Adrenal gland (tissue), 12 donors: ENCODE data around the gene ACTL10. TPM values are rescaled to one million over a fixed set of nuclear protein-coding genes. Genes with fewer than 3 reads are reported as not detected.
A peak's percentile ranks its signal among the peaks of the same experiment; 100 is the strongest.

ENCODE experiments used
- DNase-seq, 7 donors: peaks; one replicate each; pipeline ENCODE4 v3.0.0-alpha.2; 2019 to 2020
- H3K27ac ChIP-seq, 5 donors: fragments of 200-600 bp; sonication (generic) in 4 of 5; 1 replicate in 3 of 5; 2 replicates in 2 of 5; pipeline versions ENCODE4 v1.5.1 to v1.8.0; 2016 to 2020; ENCODE audit warnings: mild to moderate bottlenecking in 1 of 5
- H3K27me3 ChIP-seq: fragments of 200-600 bp; 2 replicates; pipeline ENCODE4 v1.8.0; 2021
- H3K36me3 ChIP-seq, 2 donors: fragments of 200-600 bp; replicated peaks in 1 of 2; 1 replicate in 1 of 2; 2 replicates in 1 of 2; pipeline versions ENCODE4 v1.5.1 to v1.8.0; 2018 to 2022
- H3K4me1 ChIP-seq, 2 donors: fragments of 200-600 bp; replicated peaks in 1 of 2; 1 replicate in 1 of 2; 2 replicates in 1 of 2; pipeline versions ENCODE4 v1.5.1 to v1.8.0; 2018 to 2021
- H3K4me3 ChIP-seq, 4 donors: fragments of 200-600 bp; sonication (generic) in 3 of 4; one replicate each; pipeline ENCODE4 v1.5.1; 2016 to 2018
- H3K9me3 ChIP-seq, 3 donors: fragments of 200-600 bp; sonication (generic) in 1 of 3; replicated peaks in 1 of 3; 1 replicate in 2 of 3; 2 replicates in 1 of 3; pipeline versions ENCODE4 v1.5.1 to v1.8.0; 2016 to 2021
- CTCF ChIP-seq, 6 experiments: fragments of 450-650 bp in 4 of 6; fragments of 200-600 bp in 2 of 6; sonication (generic) in 1 of 6; IDR thresholded peaks; 1 replicate in 5 of 6; 2 replicates in 1 of 6; pipeline versions ENCODE4 v1.5.1 to v1.8.0; 2016 to 2021; ENCODE audit warnings: antibody characterized with exemption in 6 of 6, mild to moderate bottlenecking in 2 of 6, moderate library complexity in 1 of 6
- POLR2A ChIP-seq, 2 donors: fragments of 450-650 bp; IDR thresholded peaks; one replicate each; pipeline ENCODE4 v1.6.1; 2017; ENCODE audit warnings: antibody characterized with exemption in 2 of 2, mild to moderate bottlenecking in 2 of 2, moderate library complexity in 1 of 2
- WGBS, 4 donors: extraction: QIAGEN DNeasy Blood & Tissue Kit in 2 of 4; methylation state at CpG; one replicate each; pipeline versions ENCODE4 v1.1.5 to v1.1.7; 2013 to 2017; 5-methylcytosine and 5-hydroxymethylcytosine counted together
- intact Hi-C, 2 donors: fragments of 100-400 bp; cut with DNase I; formaldehyde crosslinking; loops; one replicate each; pipeline versions ENCODE4 v1.14.1 to v1.15.0; 2022 to 2023
- polyA plus RNA-seq, 3 donors: library from polyadenylated mRNA; stranded (reverse); fragments of 200-250 nt in 2 of 3; fragments of 350-450 nt in 1 of 3; fragmentation: Illumina TruSeq in 1 of 3; extraction: RNeasy Lipid Tissue Mini Kit (QIAGEN cat#74804) in 1 of 3; gene quantifications; one replicate each; pipeline ENCODE4 v1.2.3, GENCODE V29; 2013 to 2014
- total RNA-seq, 9 donors: library from RNA; depleted of rRNA in 4 of 9; stranded (reverse); fragments of >200 nt in 4 of 9; fragments of 120-200 nt in 1 of 9; fragmentation: NEBNext Ultra II Directional in 1 of 9; extraction: Animal tissue kit (Norgen Biotek cat#: 25700) in 1 of 9; gene quantifications; one replicate each; pipeline versions ENCODE4 v1.1.0 to v1.2.4, GENCODE V29; 2013 to 2023
- donor health status: healthy with polysubstance abuse.
- donor health status: Bipolar disorder and iron deficiency.
- donor health status: DM: yes; HTN: yes; CAD: no.
- donor health status: DM: no; HTN: no; CAD: no.
- donor health status: DM: no; HTN: no; CAD: no.
- donor health status: DM: yes; HTN: yes; CAD: no.

The ACTL10 gene
- total and polyA plus RNA-seq, 12 donors, result 0.18 to 3.1 (median 0.58) TPM

GRCh38 chr20:33709398-33709797, 42.7 kb downstream of the ACTL10 start:
- H3K9me3 ChIP-seq, result no peaks in the 10 kb centered on the region
- DNase-seq, result peak in 6 of 7 donors; percentile 50 to 78 (median 62)
- no peaks in the 10 kb centered on the region for H3K27me3 ChIP-seq
- H3K36me3 ChIP-seq, result peaks cover 0 to 33% of the 10 kb centered on the region in 2 donors
- H3K4me3 ChIP-seq, result no peak overlapping the region
- TF ChIP-seq CTCF (IDR thresholded peaks at IDR 0.05) (no peak), POLR2A (IDR thresholded peaks at IDR 0.05) (no peak)
- intact Hi-C loops, result no loop called here
- peak overlapping the region; percentile 51 to 86 (median 79) for H3K27ac ChIP-seq
- peaks cover 3 to 14% of the 10 kb centered on the region in 2 donors for H3K4me1 ChIP-seq
- WGBS, 4 donors, result 62 to 69% (median 66%) methylated on average over 2 of the region's 2 CpGs; no CpG with 5 or more reads in 1 of the 4 donors

DNA sequence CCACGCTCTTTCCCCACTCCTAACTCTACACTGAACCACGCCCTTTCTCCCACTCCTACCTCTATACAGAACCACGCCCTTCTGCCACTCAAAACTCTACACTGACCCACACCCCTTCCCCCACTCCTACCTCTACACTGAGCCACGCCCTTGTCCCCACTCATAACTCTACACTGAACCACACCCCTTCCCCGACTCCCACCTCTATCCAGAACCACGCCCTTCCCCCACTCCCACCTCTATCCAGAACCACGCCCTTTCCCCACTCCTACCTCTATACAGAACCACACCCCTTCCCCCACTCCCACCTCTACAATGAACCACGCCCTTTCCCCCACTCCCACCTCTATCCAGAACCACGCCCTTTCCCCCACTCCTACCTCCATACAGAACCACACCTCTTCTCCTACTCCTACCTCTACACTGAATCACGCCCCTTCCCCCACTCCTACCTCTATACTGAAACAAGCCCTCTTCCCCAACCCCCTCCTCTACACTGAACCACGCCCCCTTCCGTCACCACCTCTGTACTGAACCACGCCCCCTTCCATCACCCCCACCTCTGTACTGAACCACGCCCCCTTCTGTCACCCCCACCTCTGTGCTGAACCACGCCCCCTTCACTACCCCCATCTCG, 43.3 kb downstream of the ACTL10 start:
- Histone ChIP-seq H3K4me3 (no peak overlapping the region), H3K27ac (peak overlapping the region in 3 of 5 donors; percentile 54 to 86 (median 79)), H3K9me3 (no peaks in the 10 kb centered on the region), H3K4me1 (peaks cover 3 to 14% of the 10 kb centered on the region in 2 donors), H3K36me3 (peaks cover 0 to 33% of the 10 kb centered on the region in 2 donors), H3K27me3 (no peaks in the 10 kb centered on the region)
- 77 to 85% (median 79%) methylated on average over 16 of the region's 16 CpGs for WGBS, 4 donors
- TF ChIP-seq POLR2A (IDR thresholded peaks at IDR 0.05), result no peak
- no peak for TF ChIP-seq CTCF (IDR thresholded peaks at IDR 0.05)
- intact Hi-C loops, result no loop called here
- peak in 1 of 7 donors; percentile 20 for DNase-seq

DNA sequence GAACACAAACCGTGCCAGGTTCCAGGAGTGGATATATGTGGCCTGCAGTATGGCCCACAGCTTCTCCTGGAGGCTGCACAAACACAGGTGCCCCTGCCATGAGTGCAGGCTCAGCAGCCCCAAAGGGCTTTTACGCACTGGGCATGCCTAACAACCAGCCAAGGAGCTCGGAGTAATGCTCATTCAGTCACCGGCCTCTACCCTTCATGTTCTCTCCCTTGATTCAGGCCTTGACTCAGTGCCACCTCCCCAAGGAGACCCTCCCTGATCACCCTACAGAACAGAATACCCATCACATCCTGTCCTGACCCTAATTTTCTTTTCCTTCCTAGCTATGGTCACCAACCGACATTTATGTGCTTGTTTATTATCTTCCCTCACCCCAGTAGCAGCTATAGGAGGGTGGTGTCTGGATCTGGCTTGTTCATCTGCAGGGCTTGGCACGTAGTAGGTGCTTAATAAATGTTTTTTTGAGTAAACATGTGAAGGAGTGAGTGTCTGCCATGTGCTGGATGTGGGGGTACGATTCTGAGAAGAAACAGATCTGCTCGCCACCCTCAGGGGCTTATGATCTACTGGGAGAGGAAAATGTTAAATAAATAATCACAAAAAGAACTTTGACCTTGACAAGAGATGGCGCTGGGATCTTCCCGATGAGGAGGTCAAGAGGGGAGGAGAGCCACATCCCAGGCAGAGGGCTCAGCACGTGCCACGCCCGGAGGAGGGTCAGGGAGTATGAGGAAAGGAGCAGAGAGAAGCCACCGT, 44.1 kb downstream of the ACTL10 start:
- Histone ChIP-seq H3K4me3 (no peak overlapping the region), H3K27ac (peak overlapping the region in 2 of 5 donors; percentile 26 to 54), H3K9me3 (no peaks in the 10 kb centered on the region), H3K36me3 (peaks cover 0 to 33% of the 10 kb centered on the region in 2 donors), H3K4me1 (peaks cover 3 to 14% of the 10 kb centered on the region in 2 donors), H3K27me3 (no peaks in the 10 kb centered on the region)
- TF ChIP-seq CTCF (IDR thresholded peaks at IDR 0.05) (no peak), POLR2A (IDR thresholded peaks at IDR 0.05) (no peak)
- intact Hi-C loops, result no loop called here
- DNase-seq, result peak in 1 of 7 donors; percentile 21
- WGBS, 4 donors, result 51 to 63% (median 53%) methylated on average over 12 to 14 of the region's 14 CpGs

DNA sequence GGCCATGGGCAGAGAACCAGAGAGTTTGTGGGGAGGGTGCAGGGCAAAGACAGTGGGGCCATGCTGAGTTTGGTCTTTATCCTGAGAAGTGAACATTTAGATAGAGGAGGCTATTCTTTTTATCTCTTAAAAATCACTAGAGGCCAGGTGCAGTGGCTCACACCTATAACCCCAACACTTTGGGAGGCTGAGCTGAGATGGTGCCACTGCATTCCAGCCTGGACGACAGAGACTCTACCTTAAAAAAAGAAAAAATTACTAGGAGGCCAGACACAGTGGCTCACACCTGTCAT, 44.6 kb downstream of the ACTL10 start:
- Histone ChIP-seq H3K27ac (peak overlapping the region in 1 of 5 donors; percentile 54), H3K36me3 (peaks cover 0 to 30% of the 10 kb centered on the region in 2 donors), H3K4me1 (peaks cover 3 to 18% of the 10 kb centered on the region in 2 donors), H3K4me3 (no peak overlapping the region), H3K9me3 (no peaks in the 10 kb centered on the region), H3K27me3 (no peaks in the 10 kb centered on the region)
- TF ChIP-seq POLR2A (IDR thresholded peaks at IDR 0.05), result no peak
- no peak for TF ChIP-seq CTCF (IDR thresholded peaks at IDR 0.05)
- 63 to 80% (median 74%) methylated on average over 1 of the region's 1 CpG; no CpG with 5 or more reads in 1 of the 4 donors for WGBS, 4 donors
- DNase-seq, result no peak
- intact Hi-C loops, result no loop called here
